HG03442 (cell line): ENCODE measurements around the gene ADAM12.
"Not testable (repeated sequence)": the region's sequence is repeated elsewhere in the genome, so short reads cannot be mapped to it uniquely, and the experiment has no call there.

Source experiments
- ATAC-seq: cut with Tn5 transposase; IDR thresholded peaks from one replicate; pipeline ENCODE4 v1.9.1; 2021; ENCODE audit warnings: mild to moderate bottlenecking, moderate library complexity; ENCODE audit not compliant: unreplicated experiment

Gene ADAM12

DNA sequence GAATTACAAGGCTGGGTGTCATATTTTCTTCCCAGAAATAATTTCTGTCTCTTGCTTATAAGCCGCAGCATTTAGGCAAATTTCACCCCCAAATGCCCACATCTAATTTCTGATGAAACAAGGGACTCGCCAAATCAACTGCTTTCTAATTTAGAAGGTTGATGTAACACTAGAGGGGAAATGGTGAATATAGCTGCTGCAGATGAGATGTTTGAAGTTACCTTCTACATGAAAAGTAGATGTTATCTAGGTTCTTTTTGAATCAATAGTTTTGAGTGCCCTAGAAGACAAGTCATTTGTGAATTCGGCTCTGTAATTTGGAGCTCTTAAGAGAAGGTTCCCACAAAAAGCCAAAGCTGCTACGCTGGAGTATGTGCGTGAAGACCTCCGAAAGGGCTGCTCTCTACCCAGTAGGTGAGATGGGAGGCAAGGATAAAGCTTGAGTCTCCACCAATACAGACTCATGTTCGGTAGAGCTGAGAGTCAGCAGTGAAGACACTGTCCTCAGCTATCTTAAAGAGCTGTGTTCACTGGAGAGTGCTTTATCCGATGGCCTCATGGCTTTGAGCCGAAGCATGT is 392.5 kb downstream of the ADAM12 start:
- ATAC-seq: no peak

- ATAC-seq: no peak
Measured at GRCh38 chr10:125994601-125995000, 393.7 kb downstream of the ADAM12 start.

- ATAC-seq: no peak
Measured at GRCh38 chr10:125992254-125992653, 396.0 kb downstream of the ADAM12 start.

DNA sequence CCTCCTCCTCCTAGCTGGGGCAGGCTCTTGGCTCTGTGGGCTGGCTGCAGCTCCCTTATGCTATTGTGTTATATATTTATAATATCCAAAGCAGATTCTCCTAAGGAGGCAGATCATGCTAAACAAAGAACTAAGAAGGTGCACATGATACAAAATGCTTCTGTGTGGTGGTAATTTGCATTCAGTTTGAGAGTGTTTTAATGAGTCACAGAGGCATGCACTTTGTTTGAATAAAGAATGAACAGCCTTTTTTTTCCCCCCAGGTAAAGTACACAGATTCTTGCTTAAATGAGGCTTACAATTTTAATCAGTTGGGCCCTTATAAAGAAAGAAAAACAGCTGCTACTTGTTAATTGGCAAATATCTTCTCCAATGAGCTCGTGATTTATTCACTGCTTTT is 396.9 kb downstream of the ADAM12 start:
- ATAC-seq: no peak

DNA sequence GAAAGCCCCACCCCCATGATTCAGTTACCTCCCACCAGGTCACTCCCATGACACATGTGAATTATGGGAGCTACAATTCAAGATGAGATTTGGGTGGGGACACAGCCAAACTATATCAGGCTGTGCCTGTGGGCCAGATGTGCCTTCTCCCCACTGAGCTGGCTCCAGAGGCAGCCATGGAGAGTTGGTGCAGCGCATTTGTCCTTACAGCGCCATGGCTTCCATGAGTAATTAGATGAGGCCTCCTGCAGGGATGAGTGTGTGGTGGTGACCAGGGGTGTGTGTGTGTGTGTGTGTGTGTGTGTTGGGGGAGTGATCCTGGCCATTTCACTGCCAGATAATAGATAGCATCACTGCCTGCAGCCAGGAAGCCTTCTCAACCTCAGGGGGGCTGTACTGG is 397.3 kb downstream of the ADAM12 start:
- no peak for ATAC-seq

GRCh38 chr10:125989791-125990190 is 398.5 kb downstream of the ADAM12 start:
- ATAC-seq: no peak

DNA sequence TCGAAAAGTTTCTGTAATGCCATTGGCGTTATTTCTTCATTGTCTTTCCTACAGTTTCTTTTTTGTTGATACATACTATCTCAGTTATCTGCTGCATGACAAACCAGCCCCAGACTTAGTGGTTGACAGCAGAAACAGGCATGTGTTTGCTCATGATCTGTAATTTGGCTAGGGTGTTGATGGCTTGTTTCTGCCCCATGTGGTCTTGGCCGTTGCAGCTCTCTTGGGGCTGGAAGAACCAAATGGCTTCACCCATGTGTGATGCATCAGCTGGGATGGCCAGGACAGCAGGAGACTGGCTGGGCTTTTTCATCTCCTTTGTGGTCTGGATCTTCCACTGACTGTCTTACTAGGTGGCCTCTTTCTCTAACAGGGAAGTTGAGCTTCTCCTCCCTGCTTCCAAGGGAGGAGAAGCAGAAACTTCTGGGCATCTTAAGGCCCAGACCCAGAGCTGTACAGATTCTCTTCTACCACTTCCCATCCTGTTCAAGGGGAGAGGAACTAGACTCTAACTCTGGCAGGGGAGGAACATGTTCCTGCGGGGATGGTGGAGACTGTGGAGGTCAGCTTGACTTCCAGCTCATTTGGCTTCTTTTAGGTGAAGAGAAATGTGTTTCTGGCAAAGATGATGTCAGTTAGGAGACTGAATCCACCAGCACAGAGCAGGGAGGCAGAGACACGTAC is 402.6 kb downstream of the ADAM12 start:
- ATAC-seq: no peak

DNA sequence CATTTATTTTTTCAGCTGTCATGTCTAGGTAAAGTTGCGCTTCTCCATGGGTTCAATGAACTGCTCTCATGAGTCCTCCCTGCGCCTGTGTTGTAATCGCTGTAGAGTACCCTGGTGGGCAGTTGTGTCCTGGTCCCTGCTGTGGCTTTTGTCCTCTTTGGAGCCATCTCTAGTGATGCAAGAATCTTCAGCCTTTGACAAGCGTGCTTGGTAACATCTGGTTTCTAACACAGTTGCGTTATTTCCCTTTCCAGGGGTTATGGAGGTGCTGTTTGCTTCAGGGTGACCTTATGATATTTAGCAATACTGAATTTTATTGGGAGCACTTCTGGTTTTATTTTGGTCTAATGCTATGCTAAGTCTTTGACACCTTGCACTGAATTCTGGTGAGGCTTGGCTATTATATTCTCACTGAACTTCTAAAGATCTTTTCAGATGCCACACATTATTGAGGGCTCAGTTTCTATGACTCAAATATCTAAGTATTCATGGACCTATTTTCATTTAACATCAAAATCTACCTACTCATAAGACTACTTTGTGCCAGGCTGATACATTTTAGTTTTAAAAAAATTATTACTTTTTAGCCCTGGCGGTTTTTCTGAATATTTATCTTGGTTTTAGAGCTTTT is 403.3 kb downstream of the ADAM12 start:
- no peak for ATAC-seq

DNA sequence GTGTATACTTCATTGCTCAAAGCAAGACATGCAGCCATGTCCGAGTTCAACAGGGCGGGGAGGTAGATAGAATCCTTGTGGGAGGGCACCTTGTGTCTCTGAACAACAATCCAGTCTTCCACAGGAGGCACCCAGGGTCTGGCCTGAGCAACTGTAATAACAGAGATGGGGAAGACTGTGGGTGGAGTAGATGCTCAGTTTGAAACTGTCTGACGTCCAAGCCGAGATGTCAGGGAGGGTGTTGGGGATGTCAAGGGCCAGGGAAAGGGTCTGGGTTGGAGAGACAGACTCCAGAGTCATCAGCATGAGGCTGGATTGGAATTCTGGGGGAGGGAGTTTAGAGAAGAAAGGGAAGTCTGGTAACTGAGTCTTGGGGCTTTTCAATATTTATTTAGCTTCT is 403.9 kb downstream of the ADAM12 start:
- ATAC-seq: no peak

DNA sequence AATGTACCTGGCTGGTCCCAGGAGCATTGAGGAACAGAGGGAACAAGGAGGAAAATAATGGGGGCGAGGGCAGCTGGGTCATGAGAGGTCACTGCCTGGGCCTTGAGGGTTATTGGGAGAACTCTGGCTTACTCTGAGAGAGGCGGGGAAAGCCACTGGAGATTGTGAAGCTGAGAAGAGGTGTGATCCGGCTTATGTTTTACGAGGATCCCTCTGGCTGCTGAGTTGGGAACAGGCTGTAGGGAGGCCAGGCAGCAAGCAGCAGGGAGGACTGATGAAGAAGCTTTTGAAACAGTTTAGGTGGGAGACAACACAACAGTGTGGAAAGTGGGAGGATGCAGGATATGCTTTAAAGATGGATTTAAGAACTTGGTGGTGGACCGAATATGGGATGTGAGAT is 404.6 kb downstream of the ADAM12 start:
- no peak for ATAC-seq

DNA sequence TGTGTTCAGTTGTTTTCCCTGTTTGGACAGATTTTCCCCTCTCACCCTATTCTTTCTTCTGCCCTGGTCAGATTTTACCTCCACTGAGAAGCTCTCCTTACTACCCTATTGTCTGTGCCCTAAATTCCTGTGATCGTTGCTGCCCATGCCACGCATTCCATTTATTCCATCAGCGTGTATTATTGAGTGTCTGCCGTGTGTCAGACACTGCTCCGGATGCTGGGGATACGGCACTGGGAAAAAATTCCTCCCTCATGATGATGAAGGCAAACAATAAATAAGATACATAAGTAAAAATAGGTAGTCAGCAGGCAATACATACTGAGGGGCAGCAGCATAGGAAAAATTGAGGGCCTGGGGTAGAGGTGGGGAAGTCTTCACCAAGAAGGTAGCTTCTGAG is 405.1 kb downstream of the ADAM12 start:
- ATAC-seq: no peak

GRCh38 chr10:125982260-125982948 is 405.9 kb downstream of the ADAM12 start:
- ATAC-seq: peak; percentile 70

DNA sequence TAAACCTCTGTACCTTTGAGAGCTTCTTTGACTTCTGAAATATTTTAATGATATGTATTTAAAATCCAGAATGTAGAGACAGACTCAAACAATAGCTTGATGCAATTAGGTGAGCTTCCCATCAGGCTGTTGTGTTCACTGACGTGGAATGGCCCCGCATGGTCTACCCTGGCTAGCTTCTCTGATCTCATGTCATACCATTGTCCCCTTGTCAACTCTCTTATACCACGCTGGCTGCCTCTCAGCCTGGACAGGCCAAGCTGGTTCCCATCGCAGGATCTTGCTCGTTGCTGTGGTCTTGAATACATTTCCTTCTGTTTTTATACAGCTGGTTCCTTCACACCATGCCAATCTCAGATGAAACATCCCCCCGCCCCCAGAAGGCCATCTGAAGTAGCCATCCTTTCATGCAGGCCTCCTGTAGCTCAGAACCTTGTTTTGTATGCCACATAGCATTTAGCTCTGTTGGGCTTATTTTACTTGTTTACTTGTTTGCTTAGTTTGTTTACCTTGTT is 407.7 kb downstream of the ADAM12 start:
- no peak for ATAC-seq

- ATAC-seq: no peak
Measured at GRCh38 chr10:125979976-125980375, 408.3 kb downstream of the ADAM12 start.

DNA sequence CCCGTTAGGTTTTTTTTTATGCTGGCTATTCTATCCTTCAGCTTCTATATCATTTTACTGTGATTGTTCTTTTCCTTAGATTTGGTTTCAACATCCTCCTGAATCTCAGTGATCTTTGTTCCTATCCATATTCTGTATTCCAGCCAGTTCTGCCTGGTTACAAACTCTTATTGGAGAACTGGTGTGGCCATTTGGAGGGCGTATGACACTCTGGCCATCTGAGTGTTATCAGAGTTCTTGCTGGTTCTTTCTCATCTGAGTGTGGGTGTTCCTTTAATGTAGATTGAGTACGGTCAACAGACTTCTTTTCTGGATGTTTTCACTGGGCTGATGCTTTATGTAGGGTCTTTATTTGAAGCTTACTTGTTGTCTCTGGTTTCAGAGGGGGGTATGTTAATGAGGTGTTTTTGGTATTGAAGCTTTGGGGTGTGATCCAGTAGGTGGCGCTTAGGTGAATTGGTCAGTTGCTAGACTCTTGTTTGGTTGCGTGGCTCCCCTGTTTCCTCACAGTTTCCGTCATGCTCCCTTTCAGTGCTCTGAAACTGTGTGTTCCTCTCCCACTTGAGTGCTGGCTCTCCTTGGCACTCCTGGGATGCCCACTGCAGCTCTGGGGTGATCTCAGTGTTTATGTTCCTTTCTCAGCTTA is 411.2 kb downstream of the ADAM12 start:
- ATAC-seq: no peak

DNA sequence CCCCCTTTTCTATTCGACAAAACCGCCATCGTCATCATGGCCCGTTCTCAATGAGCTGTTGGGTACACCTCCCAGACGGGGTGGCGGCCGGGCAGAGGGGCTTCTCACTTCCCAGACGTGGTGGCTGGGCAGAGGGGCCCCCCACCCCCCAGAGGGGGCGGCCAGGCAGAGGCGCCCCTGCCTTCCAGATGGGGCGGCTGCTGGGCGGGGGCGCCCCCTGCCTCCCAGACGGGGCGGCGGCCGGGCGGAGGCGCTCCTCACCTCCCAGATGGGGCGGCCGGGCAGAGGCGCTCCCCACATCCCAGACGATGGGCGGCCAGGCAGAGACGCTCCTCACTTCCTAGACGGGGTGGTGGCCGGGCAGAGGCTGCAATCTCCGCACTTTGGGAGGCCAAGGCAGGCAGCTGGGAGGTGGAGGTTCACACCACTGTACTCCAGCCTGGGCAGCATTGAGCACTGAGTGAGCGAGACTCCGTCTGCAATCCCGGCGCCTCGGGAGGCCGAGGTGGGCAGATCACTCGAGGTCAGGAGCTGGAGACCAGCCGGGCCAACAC is 418.1 kb downstream of the ADAM12 start:
- ATAC-seq: not testable (repeated sequence)

- no peak for ATAC-seq
Measured at GRCh38 chr10:125967533-125967932, 420.7 kb downstream of the ADAM12 start.

GRCh38 chr10:125964558-125964957 is 423.7 kb downstream of the ADAM12 start:
- no peak for ATAC-seq
